HG03139 (cell line): ENCODE results near the gene MYH7.
"Not testable (repeated sequence)": the region's sequence is repeated elsewhere in the genome, so short reads cannot be mapped to it uniquely, and the experiment has no call there.

ENCODE experiments used
- ATAC-seq: cut with Tn5 transposase; IDR thresholded peaks from one replicate; pipeline ENCODE4 v1.9.1; 2021; ENCODE audit not compliant: unreplicated experiment

MYH7 gene

GRCh38 chr14:23388996-23389395 lies 46.5 kb downstream of the MYH7 start:
- no peak for ATAC-seq

GRCh38 chr14:23387916-23388882 lies 47.3 kb downstream of the MYH7 start:
- no peak for ATAC-seq

GRCh38 chr14:23386999-23387398 lies 48.5 kb downstream of the MYH7 start:
- ATAC-seq = no peak

- not testable (repeated sequence) for ATAC-seq
These were observed 49.2 kb downstream of the MYH7 start for GRCh38 chr14:23386266-23386657.

- no peak for ATAC-seq
These were observed 49.7 kb downstream of the MYH7 start for GRCh38 chr14:23385642-23386265.

- ATAC-seq = no peak
These were observed 50.2 kb downstream of the MYH7 start for GRCh38 chr14:23385244-23385641.

- ATAC-seq = no peak
These were observed 50.9 kb downstream of the MYH7 start for GRCh38 chr14:23384364-23385080.

- ATAC-seq = no peak
These were observed 52.6 kb downstream of the MYH7 start for GRCh38 chr14:23382731-23383440.

- no peak for ATAC-seq
These were observed 53.2 kb downstream of the MYH7 start for GRCh38 chr14:23382276-23382675.

GRCh38 chr14:23381871-23382270 lies 53.6 kb downstream of the MYH7 start:
- ATAC-seq = no peak

GRCh38 chr14:23380976-23381375 lies 54.5 kb downstream of the MYH7 start:
- no peak for ATAC-seq

GRCh38 chr14:23380197-23380914 lies 55.1 kb downstream of the MYH7 start:
- no peak for ATAC-seq

GRCh38 chr14:23379366-23380196 lies 55.9 kb downstream of the MYH7 start:
- ATAC-seq = no peak

- ATAC-seq = no peak
These were observed 56.7 kb downstream of the MYH7 start for GRCh38 chr14:23378612-23379220.

GRCh38 chr14:23377573-23378563 lies 57.6 kb downstream of the MYH7 start:
- no peak for ATAC-seq

- ATAC-seq = no peak
These were observed 58.3 kb downstream of the MYH7 start for GRCh38 chr14:23377198-23377550.

- no peak for ATAC-seq
These were observed 58.8 kb downstream of the MYH7 start, which contains the start of gene CMTM5 for GRCh38 chr14:23376482-23377197. TSS of gene CMTM5 (plus strand) at chr14:23377046. CDS start at chr14:23377252, 206 bp downstream.
